GM19455 (cell line): ENCODE measurements around the gene FNDC10.
A peak's percentile ranks its signal among the peaks of the same experiment; 100 is the strongest.
"Not testable (repeated sequence)": the region's sequence is repeated elsewhere in the genome, so short reads cannot be mapped to it uniquely, and the experiment has no call there.

Experiments
- ATAC-seq: cut with Tn5 transposase; IDR thresholded peaks from one replicate; pipeline ENCODE4 v1.9.1; 2021; ENCODE audit not compliant: unreplicated experiment

FNDC10 gene

DNA sequence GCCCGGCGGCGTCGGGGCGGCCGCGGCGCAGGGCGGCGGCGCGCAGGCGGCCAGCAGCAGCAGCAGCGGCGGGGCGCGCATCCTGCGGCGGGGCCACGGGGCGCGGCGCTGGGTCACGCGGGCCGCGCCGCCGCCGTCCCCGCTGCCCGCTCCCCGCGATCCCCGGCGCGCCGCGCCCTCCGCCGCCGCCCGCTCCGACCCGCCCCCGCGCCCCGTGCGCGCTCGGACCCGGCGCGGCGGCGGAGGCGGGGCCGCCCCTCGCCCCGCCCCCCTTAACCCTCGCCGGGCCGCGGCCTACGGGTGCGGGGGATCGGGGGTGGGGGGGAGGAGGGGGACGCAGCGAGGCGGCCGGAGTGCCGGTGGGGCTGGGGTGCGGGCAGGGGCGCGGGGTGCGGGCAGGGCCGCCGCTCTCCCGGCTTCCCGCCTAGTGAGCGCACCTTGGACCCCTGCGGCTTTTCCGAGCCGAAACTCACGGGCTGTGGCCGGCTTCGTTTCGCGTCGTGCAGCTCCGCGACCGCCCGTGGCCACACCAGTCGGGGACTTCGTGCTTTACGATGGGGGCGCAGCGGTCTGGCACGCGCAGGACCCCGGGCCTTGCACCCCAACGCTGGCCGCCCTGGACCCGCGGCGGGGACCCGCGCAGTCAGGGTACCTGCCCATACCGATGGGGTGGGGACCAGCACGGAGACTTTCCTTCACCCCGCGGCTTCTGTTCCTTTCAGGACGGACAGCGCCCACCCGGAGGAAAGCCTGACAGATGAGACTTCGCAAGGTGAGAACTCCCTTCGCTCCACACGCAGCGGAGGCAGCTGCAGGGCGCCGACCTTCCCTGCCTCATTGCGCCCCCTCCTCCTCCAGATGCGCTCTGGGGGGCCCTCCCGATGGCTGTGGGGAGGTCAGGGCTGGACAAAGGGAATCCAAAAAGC is at the start of gene FNDC10:
FNDC10 (minus strand) TSS at position 201 of the 926 bp plus-strand sequence; CDS start at position 81, 120 bp downstream.
- no peak for ATAC-seq

DNA sequence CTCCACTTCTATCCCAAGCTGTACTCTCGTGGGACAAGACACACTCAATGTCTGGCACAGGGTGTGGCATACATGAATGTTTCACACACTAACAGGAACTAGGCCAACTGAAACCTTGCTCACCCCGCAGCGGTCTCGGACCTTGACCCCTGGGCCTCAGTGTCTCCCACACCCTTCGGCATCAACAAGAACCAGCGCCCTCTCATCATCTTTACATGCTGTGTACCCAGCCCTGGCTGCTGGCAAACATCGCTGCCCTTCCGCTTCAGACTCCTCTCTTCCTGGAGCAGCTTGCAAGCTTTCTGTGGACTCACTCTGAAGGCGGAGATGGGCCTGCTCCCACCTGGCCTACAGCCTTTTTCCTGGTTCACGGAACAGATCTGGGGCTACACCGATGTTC is 48.3 kb upstream of the FNDC10 start:
- not testable (repeated sequence) for ATAC-seq

DNA sequence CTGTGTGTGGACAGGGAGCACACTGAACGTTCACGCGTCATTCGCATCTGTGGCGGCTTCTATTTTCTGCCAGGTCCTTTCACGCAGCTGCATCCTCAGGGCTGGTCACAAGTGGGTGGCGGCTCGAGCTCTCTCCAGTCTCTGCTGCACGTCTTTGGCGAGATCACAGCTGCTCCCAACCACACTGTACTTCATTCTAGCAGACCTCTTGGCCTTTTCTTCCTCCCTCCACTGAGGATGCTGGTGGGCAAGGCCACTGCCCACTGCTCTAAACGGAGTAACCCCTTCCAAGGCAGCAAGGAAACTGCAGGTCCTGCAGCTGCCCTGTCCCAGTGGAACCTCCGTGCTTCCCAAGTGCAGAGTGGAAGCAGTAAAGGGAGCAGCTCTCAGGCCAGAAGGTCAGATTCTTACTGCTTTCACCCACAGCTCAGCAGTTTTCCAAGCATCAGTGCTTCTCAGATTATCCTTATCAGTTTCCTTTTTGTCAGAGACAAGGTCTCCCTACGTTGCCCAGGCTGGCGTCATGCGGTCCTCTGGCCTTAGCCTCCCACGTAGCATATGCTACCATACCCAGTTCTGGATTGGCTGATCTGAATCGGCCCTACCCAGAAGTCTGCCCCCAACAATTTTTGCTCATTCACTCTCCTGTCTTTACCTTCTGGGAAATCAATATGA is 47.8 kb upstream of the FNDC10 start:
- not testable (repeated sequence) for ATAC-seq

DNA sequence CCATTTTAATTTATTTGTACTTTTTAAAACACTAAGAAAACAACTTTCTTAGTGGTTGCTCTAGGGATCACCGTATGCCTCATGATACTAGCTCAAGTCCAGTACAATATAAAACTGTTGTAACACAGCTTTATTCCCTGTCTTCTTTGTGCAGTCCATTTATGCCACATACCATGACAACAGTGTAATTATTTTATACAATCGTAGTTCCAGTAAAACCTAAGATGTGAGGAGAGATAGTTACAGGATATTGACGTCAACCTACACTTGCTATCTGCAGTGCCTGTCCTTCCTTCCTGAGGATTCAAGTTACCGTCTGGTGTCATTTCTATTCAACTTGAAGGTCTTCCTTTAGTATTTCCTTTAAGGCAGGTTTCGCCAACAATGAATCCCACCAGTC is 46.4 kb upstream of the FNDC10 start:
- ATAC-seq = not testable (repeated sequence)

DNA sequence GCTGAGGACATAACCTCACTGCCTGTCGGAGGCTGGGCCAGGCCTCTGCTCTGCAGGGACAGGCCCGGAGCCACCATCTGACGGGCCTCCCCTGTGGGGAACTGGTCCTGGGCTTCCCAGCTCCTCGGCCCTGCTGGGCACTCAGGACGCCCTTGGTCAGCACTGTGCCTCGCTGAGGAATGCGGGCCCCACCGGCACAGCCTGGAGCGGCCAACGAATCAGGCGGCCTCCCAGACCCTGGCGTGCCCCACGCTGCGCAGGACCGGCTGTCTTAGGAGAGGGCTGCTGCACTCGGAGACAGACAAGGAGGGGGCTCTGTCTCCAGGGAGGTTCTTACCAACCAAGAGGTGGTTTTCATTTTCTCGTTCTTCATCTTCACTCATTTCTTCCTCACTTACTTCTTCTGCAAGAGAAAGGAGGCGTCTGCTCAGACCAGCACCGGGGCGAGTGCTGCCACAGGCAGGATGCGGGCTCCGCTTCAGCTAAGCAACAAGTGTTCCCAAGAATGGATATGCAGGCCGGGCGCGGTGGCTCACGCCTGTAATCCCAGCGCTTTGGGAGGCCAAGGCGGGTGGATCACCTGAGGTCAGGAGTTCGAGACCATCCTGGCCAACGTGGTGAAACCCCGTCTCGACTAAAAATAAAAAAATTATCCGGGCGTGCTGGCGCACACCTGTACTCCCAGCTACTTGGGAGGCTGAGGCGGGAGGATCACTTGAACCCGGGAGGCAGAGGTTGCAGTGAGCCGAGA is 41.0 kb upstream of the FNDC10 start:
- not testable (repeated sequence) for ATAC-seq

DNA sequence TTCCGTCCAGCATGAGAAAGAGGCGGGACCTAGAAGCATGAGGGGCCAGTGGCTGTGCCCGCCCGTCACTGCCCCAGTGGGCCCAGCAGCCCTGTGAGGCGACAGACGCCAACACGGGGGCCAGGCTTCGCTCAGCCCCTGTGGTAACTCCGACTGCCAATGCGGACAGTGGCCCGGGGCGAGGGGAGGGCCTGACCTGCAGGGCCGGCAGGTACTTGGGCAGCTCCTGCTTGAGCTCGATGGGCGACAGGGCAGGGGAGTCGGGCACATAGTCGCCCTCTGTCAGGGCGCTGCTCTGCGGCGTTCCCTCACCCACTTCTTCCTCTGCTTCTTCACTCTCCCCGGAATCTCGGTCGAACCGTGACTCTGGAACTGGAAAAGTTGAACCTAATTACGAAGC is 40.1 kb upstream of the FNDC10 start:
- ATAC-seq = not testable (repeated sequence)

DNA sequence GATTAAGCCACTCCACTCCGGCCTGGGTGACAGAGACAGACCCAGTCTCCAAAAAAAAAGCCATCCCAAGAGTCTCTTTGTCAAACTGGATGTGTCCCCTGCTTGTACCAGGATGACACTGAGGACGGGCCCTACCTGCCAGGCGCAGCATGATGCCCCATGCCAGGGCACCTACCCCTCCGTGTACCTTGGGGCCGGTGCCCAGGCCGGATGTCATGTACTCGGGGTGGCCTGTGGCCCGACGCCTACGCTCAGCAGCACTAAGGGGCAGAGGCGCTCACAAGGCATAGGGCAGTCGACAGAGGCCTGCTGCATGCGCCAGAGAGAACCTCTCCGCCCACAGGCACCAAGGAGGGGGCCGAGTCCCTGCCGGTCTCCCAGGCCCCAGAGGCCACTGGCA is 39.4 kb upstream of the FNDC10 start:
- ATAC-seq = not testable (repeated sequence)

DNA sequence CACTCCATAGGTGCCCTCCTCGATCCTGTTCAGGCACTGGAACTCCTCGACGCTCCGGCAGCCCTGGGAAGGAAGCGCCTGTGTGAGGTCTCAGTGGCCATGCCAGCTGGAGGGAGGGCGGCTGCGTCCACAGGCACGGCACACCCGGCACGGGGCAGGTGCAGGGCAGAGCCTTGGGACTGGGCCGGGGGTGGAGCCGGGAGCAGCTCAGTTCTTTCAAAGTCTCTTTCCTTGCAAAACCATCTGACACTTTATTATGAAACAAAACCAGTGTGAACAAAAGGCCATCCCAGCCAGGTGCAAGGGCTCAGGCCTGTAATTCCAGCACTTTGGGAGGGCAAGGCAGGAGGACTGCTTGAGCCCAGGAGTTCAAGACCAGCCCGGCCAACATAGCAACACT is 38.6 kb upstream of the FNDC10 start:
- ATAC-seq = not testable (repeated sequence)

DNA sequence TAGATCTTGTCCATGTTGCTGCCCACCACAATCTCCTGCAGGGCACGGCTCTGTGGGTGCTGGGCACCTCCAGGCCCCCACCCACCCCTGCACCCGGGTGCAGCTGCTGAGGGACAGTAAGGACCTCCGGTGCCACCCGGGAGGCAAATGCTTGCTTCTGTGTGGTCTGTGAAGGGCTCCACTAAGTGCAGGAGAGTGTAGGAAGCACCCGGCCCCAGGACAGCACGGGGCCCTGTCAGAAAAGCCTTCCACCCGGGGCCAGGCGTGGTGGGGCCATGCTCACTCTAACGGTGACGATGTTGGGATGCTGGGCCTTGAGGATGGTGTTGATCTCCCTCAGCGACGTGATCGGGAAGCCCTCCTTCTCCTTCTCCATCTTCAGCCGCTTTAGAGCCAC is 37.5 kb upstream of the FNDC10 start:
- ATAC-seq = not testable (repeated sequence)

DNA sequence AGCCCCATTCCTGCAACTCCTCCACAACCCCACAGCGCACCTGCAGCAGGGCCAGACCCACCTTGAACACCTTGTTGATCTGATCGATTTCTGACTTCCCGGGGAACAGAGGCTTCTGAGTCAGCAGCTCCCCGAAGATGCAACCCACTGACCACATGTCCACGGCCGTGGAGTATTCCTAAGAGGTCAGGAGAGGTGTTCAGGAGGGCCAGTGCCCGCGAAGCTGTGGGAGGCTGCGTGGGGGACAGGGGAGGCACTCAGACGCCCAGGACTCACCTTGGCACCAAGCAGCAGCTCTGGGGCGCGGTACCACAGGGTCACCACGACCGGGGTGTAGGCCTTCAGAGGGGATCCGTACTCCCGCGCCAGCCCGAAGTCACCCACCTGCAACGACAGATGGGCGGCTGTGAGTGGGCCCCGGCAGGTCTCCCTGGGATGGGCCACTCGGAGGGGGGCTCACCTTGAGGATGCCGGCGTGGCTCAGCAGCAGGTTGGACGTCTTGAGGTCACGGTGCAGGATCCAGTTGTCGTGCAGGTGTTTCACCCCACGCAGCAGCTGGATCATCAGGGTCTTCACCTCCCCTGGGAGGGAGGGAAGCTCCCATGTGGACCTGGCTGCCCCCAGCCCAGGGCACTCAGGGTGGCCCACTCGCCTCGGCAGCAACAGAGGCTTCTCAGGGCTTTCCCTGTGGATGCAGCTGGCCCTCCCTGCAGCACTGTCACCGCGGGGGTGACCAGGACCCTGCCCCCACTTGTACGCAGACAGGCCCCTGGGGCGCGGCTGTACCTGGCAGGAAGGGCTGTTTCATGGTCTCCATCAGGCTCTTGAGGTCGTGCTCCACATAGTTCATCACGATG is 36.9 kb upstream of the FNDC10 start:
- ATAC-seq = not testable (repeated sequence)

DNA sequence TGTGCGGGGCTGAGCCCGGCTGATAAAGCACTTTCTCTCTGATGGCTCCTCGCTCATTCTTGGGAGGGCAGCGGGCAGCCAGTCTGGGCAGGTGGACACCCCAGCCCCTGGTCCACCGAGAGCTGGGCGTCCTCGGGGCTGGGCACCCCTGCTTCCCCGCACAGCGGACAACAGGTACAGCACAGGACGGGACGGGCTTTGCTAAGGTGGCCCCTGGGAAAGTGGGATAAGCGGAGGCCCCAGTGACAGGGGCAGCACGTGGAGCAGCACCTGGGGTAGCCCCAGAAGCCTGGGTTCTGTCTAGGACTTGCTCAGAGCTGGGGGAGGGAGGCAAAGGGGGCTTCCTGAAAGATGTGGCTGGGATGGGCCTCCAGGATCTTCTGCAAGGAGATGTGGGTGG is 34.7 kb upstream of the FNDC10 start:
- not testable (repeated sequence) for ATAC-seq

DNA sequence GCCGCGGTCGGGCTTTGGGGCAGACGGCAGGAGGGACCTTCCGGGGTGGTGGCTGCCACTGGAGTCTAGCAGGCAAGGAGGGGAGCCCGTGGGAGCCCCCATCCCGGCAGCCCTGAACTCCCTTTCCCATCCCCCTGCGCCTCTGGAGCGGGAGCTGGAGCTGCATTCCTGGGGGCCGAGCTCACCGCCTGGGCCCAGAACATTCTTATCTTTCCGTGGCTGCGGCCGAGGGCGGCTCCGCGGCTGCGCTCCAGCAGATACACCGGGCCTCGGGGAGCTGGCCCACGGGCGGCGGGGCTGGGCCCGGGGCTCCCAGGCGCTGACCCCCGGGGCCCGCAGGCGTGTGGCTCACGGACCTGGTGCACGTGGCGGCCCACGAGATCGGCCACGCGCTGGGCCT is 33.5 kb upstream of the FNDC10 start:
- not testable (repeated sequence) for ATAC-seq

DNA sequence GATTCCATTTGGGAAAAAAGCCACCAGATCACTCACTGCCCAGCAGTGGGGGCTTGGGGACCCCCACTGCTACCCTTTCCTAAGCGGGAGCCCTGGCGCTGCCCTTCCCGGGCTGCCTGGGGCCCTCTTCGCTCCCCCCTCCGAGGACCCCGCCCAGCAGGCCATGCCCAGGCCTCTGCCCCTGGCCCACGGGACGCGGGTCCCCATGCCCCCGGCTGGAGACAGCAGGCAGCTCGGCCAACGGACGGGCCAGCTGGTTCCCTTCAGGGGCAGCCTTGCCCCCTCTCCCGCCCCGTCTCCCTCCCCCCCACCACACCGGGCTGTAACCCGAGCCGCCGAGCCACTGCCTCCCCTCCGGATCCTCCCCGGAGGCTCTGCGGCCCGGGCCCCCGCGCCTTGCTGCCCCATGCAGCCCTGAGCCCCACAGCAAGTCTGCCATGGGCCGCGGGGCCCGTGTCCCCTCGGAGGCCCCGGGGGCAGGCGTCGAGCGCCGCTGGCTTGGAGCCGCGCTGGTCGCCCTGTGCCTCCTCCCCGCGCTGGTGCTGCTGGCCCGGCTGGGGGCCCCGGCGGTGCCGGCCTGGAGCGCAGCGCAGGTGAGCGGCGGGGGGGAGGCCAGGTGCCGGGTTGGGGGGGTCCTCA is 32.0 kb upstream of the FNDC10 start, which contains the start of gene MMP23B:
MMP23B (plus strand) TSS at position 392 of the 639 bp plus-strand sequence; CDS start at position 438, 46 bp downstream.
- no peak for ATAC-seq

DNA sequence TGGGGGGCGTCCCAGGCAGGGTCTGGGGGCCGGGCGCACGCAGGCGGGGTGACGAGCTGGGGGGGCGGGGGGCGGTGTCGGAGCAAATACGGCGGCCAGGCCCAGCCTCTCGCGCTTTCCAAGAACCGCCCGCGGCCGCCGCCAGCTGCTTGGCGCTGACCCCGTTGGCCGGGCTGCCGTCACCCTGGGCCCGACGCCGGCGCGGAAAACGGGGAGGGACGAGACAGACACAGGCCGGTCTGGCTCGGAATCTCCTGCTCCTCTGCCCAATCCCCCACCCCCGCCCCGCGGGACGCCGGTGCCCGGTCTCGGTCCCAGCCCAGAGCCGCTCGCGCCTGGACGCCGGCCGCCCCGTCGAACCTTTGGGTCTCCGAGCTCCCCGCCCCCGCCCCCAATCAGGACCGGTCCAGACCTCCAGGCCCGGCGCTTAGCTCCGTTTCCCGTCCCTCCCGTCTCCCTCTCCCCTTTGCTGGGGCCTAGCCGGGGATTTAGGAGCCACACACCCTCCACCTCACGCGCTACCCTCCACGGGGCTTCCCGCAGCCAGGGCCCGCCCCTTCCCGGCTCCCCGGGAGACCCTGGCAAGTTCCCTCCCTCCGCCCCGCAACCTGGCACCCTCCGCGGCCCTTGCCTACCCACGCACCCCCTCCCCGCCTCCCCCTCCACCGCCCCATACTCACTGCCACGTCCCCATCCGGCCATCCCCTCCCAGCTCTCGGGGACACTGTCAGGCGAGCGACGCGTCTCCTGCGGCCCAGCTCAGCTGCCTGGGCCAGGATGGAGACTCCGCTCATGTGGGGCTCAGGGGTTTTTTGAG is 31.2 kb upstream of the FNDC10 start:
- ATAC-seq = no peak

DNA sequence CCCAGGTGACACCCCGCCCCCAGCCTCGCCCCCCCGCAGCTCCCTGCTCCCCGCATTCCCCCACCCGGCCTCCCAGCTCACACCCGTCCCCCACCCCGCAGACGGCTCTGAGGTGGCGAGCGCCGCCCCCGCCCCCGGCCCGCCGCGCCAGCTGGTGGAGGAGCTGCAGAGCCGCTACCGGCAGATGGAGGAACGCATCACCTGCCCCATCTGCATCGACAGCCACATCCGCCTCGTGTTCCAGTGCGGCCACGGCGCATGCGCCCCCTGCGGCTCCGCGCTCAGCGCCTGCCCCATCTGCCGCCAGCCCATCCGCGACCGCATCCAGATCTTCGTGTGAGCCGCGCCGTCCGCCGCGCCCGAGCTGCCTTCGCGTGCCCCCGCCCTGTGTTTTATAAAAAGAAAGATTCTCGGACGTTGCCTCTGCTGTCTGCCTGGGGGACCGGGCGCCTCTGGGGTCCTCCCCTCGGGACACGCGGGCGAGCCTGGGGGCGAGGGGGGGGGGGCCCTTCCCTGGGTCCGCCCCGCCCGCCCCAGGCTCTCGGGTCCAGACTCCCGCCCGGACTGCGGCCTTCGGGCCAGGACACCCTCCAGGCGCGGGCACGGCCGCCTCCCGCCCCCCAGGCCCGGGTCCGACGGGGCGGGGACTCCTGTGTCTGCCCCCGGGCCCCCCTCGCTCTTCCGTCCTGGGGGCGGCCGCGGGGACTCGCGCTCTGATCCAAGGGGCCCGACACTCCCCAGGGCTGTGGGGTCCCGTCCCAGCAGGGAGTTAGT is 30.4 kb upstream of the FNDC10 start:
- peak; percentile 55 for ATAC-seq

DNA sequence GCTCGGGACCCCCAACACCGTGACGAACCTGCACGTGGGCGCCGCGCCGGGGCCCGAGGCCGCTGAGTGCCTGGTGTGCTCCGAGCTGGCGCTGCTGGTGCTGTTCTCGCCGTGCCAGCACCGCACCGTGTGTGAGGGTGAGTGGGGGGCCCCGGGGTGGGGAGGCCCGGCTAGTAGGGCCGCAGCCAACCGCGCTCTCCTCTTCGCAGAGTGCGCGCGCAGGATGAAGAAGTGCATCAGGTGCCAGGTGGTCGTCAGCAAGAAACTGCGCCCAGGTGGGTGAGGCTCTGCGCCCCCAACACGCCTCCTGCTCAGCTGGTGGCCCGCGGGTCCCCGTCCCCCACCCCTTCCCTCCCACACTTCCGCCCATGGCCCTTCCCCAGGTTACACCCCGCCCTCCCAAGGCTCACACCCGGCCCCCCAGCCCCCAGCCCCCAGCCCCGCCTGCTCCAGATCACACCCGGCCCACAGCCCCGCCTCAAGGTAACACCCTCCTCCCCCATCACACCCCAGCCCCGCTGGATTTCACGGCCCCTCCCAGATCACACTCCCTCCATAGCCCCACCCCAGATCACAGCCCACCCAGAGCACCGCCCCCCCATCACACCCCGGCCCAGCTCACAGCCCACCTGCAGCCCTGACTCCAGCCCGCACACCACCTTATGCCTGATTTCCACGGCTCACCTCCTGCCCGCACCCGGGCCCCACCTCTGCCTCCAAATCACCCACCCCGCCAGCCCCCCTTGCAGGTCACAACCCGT is 29.7 kb upstream of the FNDC10 start:
- no peak for ATAC-seq

DNA sequence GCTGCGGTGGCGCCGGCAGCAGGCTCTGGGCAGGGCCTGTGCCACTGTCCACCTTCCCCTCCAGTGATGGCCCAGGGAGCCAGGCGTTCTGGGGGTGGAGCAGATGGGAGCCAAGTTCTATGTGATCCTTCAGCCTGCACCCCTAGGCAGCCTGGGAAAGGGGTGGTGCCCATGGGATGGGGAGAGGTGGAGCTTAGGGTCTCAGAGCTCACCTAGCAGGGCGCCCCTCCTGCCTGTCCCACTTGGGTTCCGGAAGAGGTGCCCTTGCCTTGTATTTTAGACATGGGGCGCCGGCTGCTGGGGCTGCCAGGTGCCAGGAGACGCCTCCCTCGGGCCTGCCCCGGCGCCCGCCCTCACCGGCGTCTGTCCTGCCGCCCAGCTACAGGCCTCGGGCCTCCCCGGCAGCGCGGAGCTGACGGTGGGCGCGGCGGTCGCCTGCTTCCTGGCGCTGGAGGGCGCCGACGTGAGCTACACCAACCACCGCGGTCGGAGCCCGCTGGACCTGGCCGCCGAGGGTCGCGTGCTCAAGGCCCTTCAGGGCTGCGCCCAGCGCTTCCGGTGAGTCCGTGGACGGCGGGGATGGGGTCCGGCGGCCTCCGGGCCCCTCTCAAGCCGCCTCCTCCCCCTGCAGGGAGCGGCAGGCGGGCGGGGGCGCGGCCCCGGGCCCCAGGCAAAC is 29.0 kb upstream of the FNDC10 start:
- no peak for ATAC-seq
